ENCODE data around the gene RUNDC1.

The RUNDC1 gene

DNA sequence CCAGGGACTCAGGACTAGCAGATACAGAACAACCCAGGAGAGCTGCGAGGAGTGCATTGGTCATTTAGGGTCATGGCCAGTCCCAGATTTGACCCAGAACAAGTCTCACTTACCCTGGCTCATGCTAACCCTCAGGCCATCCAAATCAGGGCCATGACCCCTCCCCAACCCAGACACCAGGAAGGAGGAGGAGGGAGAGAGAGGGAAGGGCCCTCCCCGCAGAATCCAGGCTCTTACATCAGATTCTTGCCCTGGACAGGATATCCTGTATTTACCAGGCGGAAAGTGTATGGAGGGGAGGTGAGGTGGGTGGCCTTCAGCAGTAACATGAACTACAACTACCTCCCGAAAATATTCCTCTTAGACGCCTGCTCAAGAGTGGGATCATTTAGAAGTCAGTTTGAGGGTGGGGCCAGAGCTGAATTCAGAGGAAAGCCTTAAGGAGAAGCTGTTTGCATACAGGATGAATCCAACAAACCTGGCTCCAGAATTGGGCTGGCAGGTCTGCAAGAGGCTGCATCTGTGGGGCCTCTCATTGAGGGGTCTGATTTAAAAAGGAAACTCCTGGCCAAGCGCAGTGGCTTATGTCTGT is 39.8 kb downstream of the RUNDC1 start:
- no peak for TF ChIP-seq CTCF (IDR thresholded peaks at IDR 0.05; ENCODE audit: insufficient read depth, low read depth, low read length, missing control alignments)
- no peak for DNase-seq (ENCODE audit: low read depth)
- H3K4me3 ChIP-seq (ENCODE audit: low read length): no peak overlapping the region

- H3K4me3 ChIP-seq (ENCODE audit: low read length): peak overlapping the region; percentile 92
- no peak for TF ChIP-seq CTCF (IDR thresholded peaks at IDR 0.05; ENCODE audit: insufficient read depth, low read depth, low read length, missing control alignments)
- peak; percentile 47 for DNase-seq (ENCODE audit: low read depth)
These were observed 40.7 kb downstream of the RUNDC1 start for GRCh38 chr17:43020789-43021740.

DNA sequence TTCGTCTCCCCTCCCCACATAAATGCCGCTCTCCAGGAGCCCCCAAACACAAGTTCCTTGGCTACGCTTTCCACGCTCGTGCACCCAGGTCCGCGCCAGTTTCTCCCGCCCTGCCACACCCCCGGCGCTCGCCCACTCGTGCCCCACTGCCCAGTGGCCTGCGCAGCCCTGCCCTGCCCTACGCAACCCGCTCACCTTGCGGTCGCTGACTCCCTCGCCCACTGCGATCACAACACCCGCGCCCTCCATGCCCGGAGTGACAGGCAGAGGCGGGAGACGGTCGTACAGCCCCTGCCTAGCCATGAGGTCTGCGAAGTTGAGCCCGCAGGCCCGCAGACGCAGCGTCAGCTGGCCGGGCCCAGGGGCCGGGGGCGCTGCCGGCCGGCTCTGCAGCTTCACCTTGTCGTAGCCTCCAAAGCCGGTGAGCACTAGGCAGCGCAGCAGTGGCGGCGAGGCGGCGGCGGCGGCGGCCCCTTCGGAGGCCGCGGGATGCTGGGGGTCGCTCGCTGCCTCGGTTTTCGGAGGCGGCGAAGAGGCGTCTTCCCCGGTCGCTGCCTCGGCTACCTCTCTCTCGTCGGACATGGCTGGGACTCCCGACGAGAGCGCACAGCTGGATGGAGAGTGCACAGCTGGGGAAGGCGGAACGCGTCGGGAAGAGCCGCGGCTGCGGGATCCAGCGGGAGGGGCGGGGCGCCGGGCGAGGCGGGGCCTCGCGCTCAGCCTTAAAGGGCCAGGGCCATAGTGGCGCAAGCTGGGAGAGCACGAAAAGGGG is 41.6 kb downstream of the RUNDC1 start, which contains the start of gene VAT1:
TSS of gene VAT1 (minus strand) at position 645 of the 772 bp plus-strand sequence. CDS start at position 582, 63 bp downstream.
- peak within 1 kb of the TSS; percentile 92 for H3K4me3 ChIP-seq (ENCODE audit: low read length)
- no peak for TF ChIP-seq CTCF (IDR thresholded peaks at IDR 0.05; ENCODE audit: insufficient read depth, low read depth, low read length, missing control alignments)
- peak; percentile 85 for DNase-seq (ENCODE audit: low read depth)

GRCh38 chr17:43024407-43025289 is 44.3 kb downstream of the RUNDC1 start, which contains the start of gene RND2:
Gene RND2, plus strand, starts transcription at chr17:43025231. Its CDS starts 117 bp downstream, at chr17:43025348.
- H3K4me3 ChIP-seq (ENCODE audit: low read length): peak within 1 kb of the TSS; percentile 61
- peak; percentile 87 for DNase-seq (ENCODE audit: low read depth)
- peak; percentile 73 for TF ChIP-seq CTCF (IDR thresholded peaks at IDR 0.05; ENCODE audit: insufficient read depth, low read depth, low read length, missing control alignments)

DNA sequence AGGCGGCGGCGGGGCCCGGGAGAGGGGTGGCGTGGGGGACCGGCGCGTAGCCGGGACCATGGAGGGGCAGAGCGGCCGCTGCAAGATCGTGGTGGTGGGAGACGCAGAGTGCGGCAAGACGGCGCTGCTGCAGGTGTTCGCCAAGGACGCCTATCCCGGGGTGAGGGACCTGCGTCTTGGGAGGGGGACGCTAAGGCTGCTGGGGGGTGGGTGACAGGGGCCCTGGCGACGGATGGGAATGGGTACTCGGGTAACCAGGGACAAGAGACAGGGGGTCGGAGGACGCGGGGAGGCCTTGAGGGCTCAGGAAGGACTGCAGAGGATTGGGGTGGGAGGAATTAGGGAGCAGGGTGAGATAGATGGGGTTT is 44.9 kb downstream of the RUNDC1 start:
- no peak for DNase-seq (ENCODE audit: low read depth)
- peak overlapping the region; percentile 21 for H3K4me3 ChIP-seq (ENCODE audit: low read length)
- no peak for TF ChIP-seq CTCF (IDR thresholded peaks at IDR 0.05; ENCODE audit: insufficient read depth, low read depth, low read length, missing control alignments)
